A549 (cell line): Measurements from ENCODE around the gene CENATAC.
"Not testable (repeated sequence)": the region's sequence is repeated elsewhere in the genome, so short reads cannot be mapped to it uniquely, and the experiment has no call there.

Experiments
- KDM1A ChIP-seq: fragments of 200-600 bp; sonication (generic); IDR thresholded peaks from 2 replicates; pipeline ENCODE4 v1.6.1; 2016; ENCODE audit warnings: low read depth, mild to moderate bottlenecking
- POLR2A ChIP-seq: IDR thresholded peaks from 2 replicates; pipeline ENCODE4 v1.6.1; 2012; ENCODE audit warnings: mild to moderate bottlenecking, low read length
- SMC3 ChIP-seq: fragments of >200 bp; sonication (Bioruptor Twin); formaldehyde crosslinking; IDR thresholded peaks from 3 replicates; pipeline ENCODE4 v1.6.1; 2018; ENCODE audit warnings: inconsistent platforms
- TF ChIP-seq, protein P1 (sequence below): IDR thresholded peaks from 2 replicates; pipeline ENCODE4 v1.6.1; 2012
- TF ChIP-seq, protein P2 (sequence below): fragments of >200 bp; sonication (Bioruptor Twin); formaldehyde crosslinking; IDR thresholded peaks from 3 replicates; pipeline ENCODE4 v1.5.1; 2016
- TF ChIP-seq, protein P3 (sequence below): fragments of >200 bp; sonication (Bioruptor Twin); formaldehyde crosslinking; IDR thresholded peaks from 2 replicates; pipeline ENCODE4 v1.6.1; 2016

DNA sequence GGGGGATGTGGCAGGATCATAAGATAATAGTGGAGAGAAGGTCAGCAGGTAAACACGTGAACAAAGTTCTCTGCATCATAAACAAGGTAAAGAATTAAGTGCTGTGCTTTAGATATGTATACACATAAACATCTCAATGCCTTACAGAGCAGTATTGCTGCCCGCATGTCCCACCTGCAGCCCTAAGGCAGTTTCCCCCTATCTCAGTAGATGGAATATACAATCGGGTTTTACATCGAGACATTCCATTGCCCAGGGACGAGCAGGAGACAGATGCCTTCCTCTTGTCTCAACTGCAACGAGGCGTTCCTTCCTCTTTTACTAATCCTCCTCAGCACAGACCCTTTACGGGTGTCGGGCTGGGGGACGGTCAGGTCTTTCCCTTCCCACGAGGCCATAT lies 41.5 kb downstream of the CENATAC start:
- TF ChIP-seq, protein P1, sequence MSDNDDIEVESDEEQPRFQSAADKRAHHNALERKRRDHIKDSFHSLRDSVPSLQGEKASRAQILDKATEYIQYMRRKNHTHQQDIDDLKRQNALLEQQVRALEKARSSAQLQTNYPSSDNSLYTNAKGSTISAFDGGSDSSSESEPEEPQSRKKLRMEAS, result not testable (repeated sequence)
- TF ChIP-seq, protein P2, sequence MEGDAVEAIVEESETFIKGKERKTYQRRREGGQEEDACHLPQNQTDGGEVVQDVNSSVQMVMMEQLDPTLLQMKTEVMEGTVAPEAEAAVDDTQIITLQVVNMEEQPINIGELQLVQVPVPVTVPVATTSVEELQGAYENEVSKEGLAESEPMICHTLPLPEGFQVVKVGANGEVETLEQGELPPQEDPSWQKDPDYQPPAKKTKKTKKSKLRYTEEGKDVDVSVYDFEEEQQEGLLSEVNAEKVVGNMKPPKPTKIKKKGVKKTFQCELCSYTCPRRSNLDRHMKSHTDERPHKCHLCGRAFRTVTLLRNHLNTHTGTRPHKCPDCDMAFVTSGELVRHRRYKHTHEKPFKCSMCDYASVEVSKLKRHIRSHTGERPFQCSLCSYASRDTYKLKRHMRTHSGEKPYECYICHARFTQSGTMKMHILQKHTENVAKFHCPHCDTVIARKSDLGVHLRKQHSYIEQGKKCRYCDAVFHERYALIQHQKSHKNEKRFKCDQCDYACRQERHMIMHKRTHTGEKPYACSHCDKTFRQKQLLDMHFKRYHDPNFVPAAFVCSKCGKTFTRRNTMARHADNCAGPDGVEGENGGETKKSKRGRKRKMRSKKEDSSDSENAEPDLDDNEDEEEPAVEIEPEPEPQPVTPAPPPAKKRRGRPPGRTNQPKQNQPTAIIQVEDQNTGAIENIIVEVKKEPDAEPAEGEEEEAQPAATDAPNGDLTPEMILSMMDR, result not testable (repeated sequence)
- TF ChIP-seq, protein P3, sequence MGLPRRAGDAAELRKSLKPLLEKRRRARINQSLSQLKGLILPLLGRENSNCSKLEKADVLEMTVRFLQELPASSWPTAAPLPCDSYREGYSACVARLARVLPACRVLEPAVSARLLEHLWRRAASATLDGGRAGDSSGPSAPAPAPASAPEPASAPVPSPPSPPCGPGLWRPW, result not testable (repeated sequence)
- TF ChIP-seq SMC3, POLR2A, KDM1A: not testable (repeated sequence)
